ENCODE results near the gene CCSAP. TPM values are rescaled to one million over a fixed set of nuclear protein-coding genes. Genes with fewer than 3 reads are reported as not detected.

The CCSAP gene
- total RNA-seq, 2 donors from 2014 or later, result 9.3 to 10.9 TPM

GRCh38 chr1:229339520-229339919, 3.3 kb downstream of the CCSAP start:
- Histone ChIP-seq H3K4me3 (ENCODE audit: low read length) (no peak overlapping the region), H3K4me1 (ENCODE audit: control insufficient read depth, insufficient read depth, low read length) (no peaks in the 10 kb centered on the region), H3K9ac (ENCODE audit: extremely low read depth, low read length, poor library complexity, severe bottlenecking) (no peak overlapping the region), H3K36me3 (ENCODE audit: control insufficient read depth, insufficient read depth, low read length) (peaks cover 5% of the 10 kb centered on the region), H3K27ac (ENCODE audit: low read depth, low read length) (no peak overlapping the region), H3K9me3 (ENCODE audit: control insufficient read depth, low read length) (peaks cover 4% of the 10 kb centered on the region), H3K27me3 (ENCODE audit: control insufficient read depth, insufficient read depth, low read length, poor library complexity, severe bottlenecking) (peaks cover 16% of the 10 kb centered on the region)
- peaks cover 20% of the 10 kb centered on the region for H3K4me1 Mint-ChIP-seq
- no peak overlapping the region for H3K4me3 Mint-ChIP-seq
- H3K36me3 Mint-ChIP-seq (ENCODE audit: low read depth), result peaks cover 9% of the 10 kb centered on the region
- H3K27ac Mint-ChIP-seq, result no peak overlapping the region
- WGBS, 2 experiments (ENCODE audit: insufficient coverage in 1 of 2, insufficient read length in 1 of 2), result 89 to 100% methylated on average over 2 to 3 of the region's 3 CpGs
- H3K9me3 Mint-ChIP-seq, result peaks cover 5% of the 10 kb centered on the region
- peaks cover 15% of the 10 kb centered on the region for H3K27me3 Mint-ChIP-seq (ENCODE audit: insufficient read depth)
- no peak for TF ChIP-seq CTCF (conservative IDR thresholded peaks at IDR 0.05)
- no peak for DNase-seq

GRCh38 chr1:229339086-229339485, 3.8 kb downstream of the CCSAP start:
- peaks cover 5% of the 10 kb centered on the region for H3K36me3 ChIP-seq (ENCODE audit: control insufficient read depth, insufficient read depth, low read length)
- Mint-ChIP-seq H3K36me3 (ENCODE audit: low read depth) (peaks cover 13% of the 10 kb centered on the region), H3K27ac (no peak overlapping the region), H3K4me3 (no peak overlapping the region), H3K4me1 (peaks cover 20% of the 10 kb centered on the region), H3K9me3 (peaks cover 7% of the 10 kb centered on the region), H3K27me3 (ENCODE audit: insufficient read depth) (peaks cover 11% of the 10 kb centered on the region)
- no peak overlapping the region for H3K9ac ChIP-seq (ENCODE audit: extremely low read depth, low read length, poor library complexity, severe bottlenecking)
- no peak for DNase-seq
- 81 to 95% methylated on average over 2 to 4 of the region's 4 CpGs for WGBS, 2 experiments (ENCODE audit: insufficient coverage in 1 of 2, insufficient read length in 1 of 2)
- no peak overlapping the region for H3K4me3 ChIP-seq (ENCODE audit: low read length)
- no peak for TF ChIP-seq CTCF (conservative IDR thresholded peaks at IDR 0.05)
- peaks cover 11% of the 10 kb centered on the region for H3K27me3 ChIP-seq (ENCODE audit: control insufficient read depth, insufficient read depth, low read length, poor library complexity, severe bottlenecking)
- H3K27ac ChIP-seq (ENCODE audit: low read depth, low read length), result no peak overlapping the region
- peaks cover 5% of the 10 kb centered on the region for H3K9me3 ChIP-seq (ENCODE audit: control insufficient read depth, low read length)
- H3K4me1 ChIP-seq (ENCODE audit: control insufficient read depth, insufficient read depth, low read length), result no peaks in the 10 kb centered on the region

- WGBS, 2 experiments (ENCODE audit: insufficient coverage in 1 of 2, insufficient read length in 1 of 2), result 91 to 100% methylated on average over 2 to 3 of the region's 3 CpGs
- Mint-ChIP-seq H3K36me3 (ENCODE audit: low read depth) (peaks cover 16% of the 10 kb centered on the region), H3K27ac (no peak overlapping the region), H3K9me3 (peaks cover 9% of the 10 kb centered on the region), H3K4me3 (no peak overlapping the region), H3K27me3 (ENCODE audit: insufficient read depth) (no peaks in the 10 kb centered on the region), H3K4me1 (peaks cover 15% of the 10 kb centered on the region)
- Histone ChIP-seq H3K27ac (ENCODE audit: low read depth, low read length) (no peak overlapping the region), H3K36me3 (ENCODE audit: control insufficient read depth, insufficient read depth, low read length) (peaks cover 5% of the 10 kb centered on the region), H3K4me1 (ENCODE audit: control insufficient read depth, insufficient read depth, low read length) (no peaks in the 10 kb centered on the region), H3K27me3 (ENCODE audit: control insufficient read depth, insufficient read depth, low read length, poor library complexity, severe bottlenecking) (no peaks in the 10 kb centered on the region), H3K9me3 (ENCODE audit: control insufficient read depth, low read length) (peaks cover 5% of the 10 kb centered on the region), H3K4me3 (ENCODE audit: low read length) (no peak overlapping the region), H3K9ac (ENCODE audit: extremely low read depth, low read length, poor library complexity, severe bottlenecking) (no peak overlapping the region)
- DNase-seq, result no peak
- TF ChIP-seq CTCF (conservative IDR thresholded peaks at IDR 0.05), result no peak
Observed at GRCh38 chr1:229336345-229336744, 6.5 kb downstream of the CCSAP start.

Measured in endodermal cell (in vitro differentiated cells).